Activated CD4-positive, CD25-positive, alpha-beta regulatory T cell (primary cell): ENCODE measurements around the gene SHBG.
A peak's percentile ranks its signal among the peaks of the same experiment; 100 is the strongest.
"Not testable (repeated sequence)": the region's sequence is repeated elsewhere in the genome, so short reads cannot be mapped to it uniquely, and the experiment has no call there.

Experiments
- DNase-seq, 4 experiments: peaks; one replicate each; lab custom pipeline; 2025; lab: John Stamatoyannopoulos, UW

Gene SHBG

GRCh38 chr17:7629939-7630571 lies at the start of gene SHBG:
Gene SHBG, plus strand, starts transcription at chr17:7630135. Its CDS starts 38 bp downstream, at chr17:7630173.
- DNase-seq, result no peak

- no peak for DNase-seq
Measured at GRCh38 chr17:7580604-7581575, 49.0 kb upstream of the SHBG start.

- no peak for DNase-seq
Measured at GRCh38 chr17:7582396-7583252, 47.3 kb upstream of the SHBG start.

- DNase-seq, result peak; percentile 82 to 87 (median 85)
Measured at GRCh38 chr17:7583253-7584109, 46.5 kb upstream of the SHBG start, which contains the start of gene MPDU1. Gene MPDU1, plus strand, starts transcription at chr17:7583852. Its CDS starts 11 bp downstream, at chr17:7583863.

- DNase-seq, result no peak
Measured at GRCh38 chr17:7586673-7587419, 43.1 kb upstream of the SHBG start.

GRCh38 chr17:7587420-7588151 lies 42.3 kb upstream of the SHBG start:
- DNase-seq, result no peak

- DNase-seq, result no peak
Measured at GRCh38 chr17:7588553-7589203, 41.3 kb upstream of the SHBG start.

- peak in 3 of 4 experiments; percentile 32 to 41 (median 37) for DNase-seq
Measured at GRCh38 chr17:7589204-7589868, 40.6 kb upstream of the SHBG start.

- DNase-seq, result no peak
Measured at GRCh38 chr17:7589891-7590691, 39.8 kb upstream of the SHBG start, which contains the start of gene SOX15. Gene SOX15, minus strand, starts transcription at chr17:7590094. Its CDS starts 418 bp downstream, at chr17:7589676.

- no peak for DNase-seq
Measured at GRCh38 chr17:7590743-7591142, 39.2 kb upstream of the SHBG start.

GRCh38 chr17:7591596-7591995 lies 38.3 kb upstream of the SHBG start:
- no peak for DNase-seq

- DNase-seq, result no peak
Measured at GRCh38 chr17:7592422-7593021, 37.4 kb upstream of the SHBG start.

GRCh38 chr17:7593296-7593695 lies 36.6 kb upstream of the SHBG start:
- no peak for DNase-seq

- DNase-seq, result not testable (repeated sequence)
Measured at GRCh38 chr17:7597561-7597960, 32.4 kb upstream of the SHBG start.

GRCh38 chr17:7606280-7606679 lies 23.7 kb upstream of the SHBG start:
- DNase-seq, result no peak

- no peak for DNase-seq
Measured at GRCh38 chr17:7610641-7611040, 19.3 kb upstream of the SHBG start.

GRCh38 chr17:7611635-7612293 lies 18.2 kb upstream of the SHBG start:
- no peak for DNase-seq
